Stimulated activated CD4-positive, alpha-beta T cell treated with anti-CD3 and anti-CD28 coated beads, Interleukin-1b, Interleukin-23, amount 100 ng/mL, for 24 hours (primary cell): Measurements from ENCODE around the gene EPN3.

ENCODE experiments used
- DNase-seq, 4 experiments: peaks; one replicate each; pipeline ENCODE4 v3.0.0-alpha.2; 2020; ENCODE audit warnings: low read depth in 4 of 4, low spot score in 1 of 4

EPN3 gene

DNA sequence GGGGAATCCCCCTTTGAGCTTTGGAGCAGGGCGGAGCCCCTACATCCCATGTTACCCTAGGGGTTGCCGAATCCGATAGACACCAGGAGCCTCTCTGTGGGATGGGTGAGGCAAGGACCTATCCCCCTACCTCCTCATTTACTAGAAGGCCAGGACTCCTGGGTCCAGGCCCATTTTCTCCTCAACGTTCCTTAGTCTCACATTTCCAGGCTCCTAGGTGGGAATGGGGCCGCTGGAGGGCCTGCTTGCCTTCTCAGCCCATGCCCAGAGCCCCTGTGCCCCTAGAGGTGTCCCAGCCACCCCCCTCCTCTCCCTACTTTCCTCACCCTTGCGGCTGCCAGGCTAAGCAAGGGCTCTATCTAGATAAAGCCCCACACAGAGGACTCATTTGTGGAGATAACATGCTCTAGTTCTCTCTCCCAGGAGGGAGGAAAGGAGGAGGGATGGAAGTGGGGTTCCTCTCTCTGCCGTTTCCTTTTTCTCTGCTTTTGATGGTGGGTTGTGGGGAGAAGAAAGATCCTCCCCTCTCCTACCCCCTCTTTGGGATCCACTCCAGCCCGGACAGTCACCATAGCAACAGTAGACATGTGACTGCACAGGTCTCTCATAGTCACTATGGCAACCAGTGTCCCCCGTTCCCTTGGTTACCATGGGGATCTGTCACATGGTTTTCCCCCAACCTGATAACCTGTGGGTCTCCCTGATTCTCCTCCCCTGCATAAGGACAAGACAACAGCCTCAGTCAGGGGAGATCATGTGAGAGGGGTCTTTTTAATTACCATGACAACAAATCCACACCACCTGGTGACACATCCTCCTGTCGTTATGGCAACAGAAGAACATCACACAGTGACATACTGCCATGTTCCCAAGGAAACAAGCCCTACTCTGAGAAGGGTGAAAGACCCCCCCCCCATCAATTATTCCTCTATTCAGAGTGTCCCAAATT, 33.1 kb downstream of the EPN3 start:
- DNase-seq: no peak

GRCh38 chr17:50566886-50567285, 34.4 kb downstream of the EPN3 start:
- DNase-seq: no peak

GRCh38 chr17:50568659-50569058, 36.1 kb downstream of the EPN3 start:
- no peak for DNase-seq

DNA sequence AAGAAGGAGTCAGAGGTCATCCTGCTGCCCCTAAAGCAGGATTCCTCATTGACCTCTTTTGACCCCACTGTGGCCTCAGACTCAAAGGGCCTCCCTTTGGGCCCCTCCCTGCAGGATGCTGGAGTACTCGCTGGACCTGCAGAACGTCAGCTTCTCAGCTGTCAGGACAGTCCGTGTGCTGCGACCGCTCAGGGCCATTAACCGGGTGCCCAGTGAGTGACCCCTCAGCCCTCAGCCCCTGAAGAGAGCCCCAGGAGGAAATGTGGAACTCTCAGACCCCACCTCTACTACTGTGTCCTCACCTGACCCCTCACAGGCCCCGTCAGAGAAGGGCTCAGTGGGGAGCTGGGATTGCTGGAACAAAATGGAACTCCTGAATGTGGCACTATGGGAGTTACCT, 37.1 kb downstream of the EPN3 start:
- no peak for DNase-seq

GRCh38 chr17:50570032-50570431, 37.5 kb downstream of the EPN3 start:
- no peak for DNase-seq

- DNase-seq: no peak
Measured at GRCh38 chr17:50570528-50570927, 38.0 kb downstream of the EPN3 start.

DNA sequence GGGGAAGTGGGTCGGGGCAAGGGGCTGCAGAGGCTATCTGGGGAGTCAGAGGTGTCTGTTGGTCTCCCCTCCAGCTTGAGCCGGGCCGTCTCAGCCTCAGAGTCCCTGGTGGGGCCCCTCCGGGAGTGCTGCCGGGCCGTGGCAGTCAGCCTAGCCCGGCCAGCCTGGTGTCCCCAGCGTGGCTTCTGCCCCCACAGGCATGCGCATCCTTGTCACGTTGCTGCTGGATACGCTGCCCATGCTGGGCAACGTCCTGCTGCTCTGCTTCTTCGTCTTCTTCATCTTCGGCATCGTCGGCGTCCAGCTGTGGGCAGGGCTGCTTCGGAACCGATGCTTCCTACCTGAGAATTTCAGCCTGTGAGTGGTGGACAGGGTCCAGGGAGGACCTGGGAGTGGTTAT, 39.1 kb downstream of the EPN3 start:
- DNase-seq: no peak

DNA sequence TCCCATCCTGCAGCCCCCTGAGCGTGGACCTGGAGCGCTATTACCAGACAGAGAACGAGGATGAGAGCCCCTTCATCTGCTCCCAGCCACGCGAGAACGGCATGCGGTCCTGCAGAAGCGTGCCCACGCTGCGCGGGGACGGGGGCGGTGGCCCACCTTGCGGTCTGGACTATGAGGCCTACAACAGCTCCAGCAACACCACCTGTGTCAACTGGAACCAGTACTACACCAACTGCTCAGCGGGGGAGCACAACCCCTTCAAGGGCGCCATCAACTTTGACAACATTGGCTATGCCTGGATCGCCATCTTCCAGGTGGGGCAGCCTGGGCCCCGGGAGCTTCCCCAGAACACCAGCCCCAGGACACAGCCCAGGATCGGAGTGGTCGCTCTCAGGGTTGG, 40.0 kb downstream of the EPN3 start:
- DNase-seq: no peak

DNA sequence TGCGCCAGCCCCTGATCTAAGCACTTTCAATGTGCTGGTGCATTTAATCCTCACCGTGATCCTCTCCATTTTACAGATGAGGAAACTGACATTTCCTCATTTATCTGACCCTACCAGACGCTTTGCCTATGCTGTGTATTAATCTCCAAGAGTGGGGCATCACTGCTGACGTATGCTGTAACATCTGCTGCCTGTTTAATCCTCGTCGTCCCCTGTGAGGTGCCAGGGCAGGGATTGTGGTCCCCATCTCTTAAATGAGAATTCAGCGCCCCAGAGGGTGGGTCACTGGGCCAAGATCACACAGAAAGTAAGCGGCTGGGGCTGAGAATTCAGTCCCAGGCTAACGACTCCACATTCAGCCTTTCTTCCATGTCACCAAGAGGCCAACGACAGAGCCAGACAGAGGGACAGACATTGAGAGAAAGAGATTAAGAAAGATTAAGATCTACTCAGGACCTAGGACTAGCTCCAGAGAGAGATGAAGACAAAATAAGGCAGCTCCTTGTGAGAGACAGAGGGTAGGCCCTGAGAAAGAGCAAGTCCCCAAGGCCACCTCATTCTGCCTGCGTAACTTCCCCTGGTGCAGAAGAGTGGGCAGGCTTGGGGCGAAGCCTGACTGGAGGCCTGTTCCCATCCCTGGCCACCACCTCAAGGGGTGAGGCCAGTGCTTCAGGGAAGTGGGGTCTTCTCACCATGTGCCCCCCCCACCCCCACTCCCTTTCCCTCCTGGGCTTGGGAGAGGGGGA, 41.5 kb downstream of the EPN3 start:
- DNase-seq: no peak

DNA sequence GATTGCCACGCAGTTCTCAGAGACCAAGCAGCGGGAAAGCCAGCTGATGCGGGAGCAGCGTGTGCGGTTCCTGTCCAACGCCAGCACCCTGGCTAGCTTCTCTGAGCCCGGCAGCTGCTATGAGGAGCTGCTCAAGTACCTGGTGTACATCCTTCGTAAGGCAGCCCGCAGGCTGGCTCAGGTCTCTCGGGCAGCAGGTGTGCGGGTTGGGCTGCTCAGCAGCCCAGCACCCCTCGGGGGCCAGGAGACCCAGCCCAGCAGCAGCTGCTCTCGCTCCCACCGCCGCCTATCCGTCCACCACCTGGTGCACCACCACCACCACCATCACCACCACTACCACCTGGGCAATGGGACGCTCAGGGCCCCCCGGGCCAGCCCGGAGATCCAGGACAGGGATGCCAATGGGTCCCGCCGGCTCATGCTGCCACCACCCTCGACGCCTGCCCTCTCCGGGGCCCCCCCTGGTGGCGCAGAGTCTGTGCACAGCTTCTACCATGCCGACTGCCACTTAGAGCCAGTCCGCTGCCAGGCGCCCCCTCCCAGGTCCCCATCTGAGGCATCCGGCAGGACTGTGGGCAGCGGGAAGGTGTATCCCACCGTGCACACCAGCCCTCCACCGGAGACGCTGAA, 43.2 kb downstream of the EPN3 start:
- DNase-seq: no peak

GRCh38 chr17:50576864-50577263, 44.3 kb downstream of the EPN3 start:
- no peak for DNase-seq

GRCh38 chr17:50577451-50577954, 45.0 kb downstream of the EPN3 start:
- DNase-seq: no peak

- no peak for DNase-seq
Measured at GRCh38 chr17:50578173-50578572, 45.6 kb downstream of the EPN3 start.

GRCh38 chr17:50579399-50579798, 46.9 kb downstream of the EPN3 start:
- DNase-seq: no peak

DNA sequence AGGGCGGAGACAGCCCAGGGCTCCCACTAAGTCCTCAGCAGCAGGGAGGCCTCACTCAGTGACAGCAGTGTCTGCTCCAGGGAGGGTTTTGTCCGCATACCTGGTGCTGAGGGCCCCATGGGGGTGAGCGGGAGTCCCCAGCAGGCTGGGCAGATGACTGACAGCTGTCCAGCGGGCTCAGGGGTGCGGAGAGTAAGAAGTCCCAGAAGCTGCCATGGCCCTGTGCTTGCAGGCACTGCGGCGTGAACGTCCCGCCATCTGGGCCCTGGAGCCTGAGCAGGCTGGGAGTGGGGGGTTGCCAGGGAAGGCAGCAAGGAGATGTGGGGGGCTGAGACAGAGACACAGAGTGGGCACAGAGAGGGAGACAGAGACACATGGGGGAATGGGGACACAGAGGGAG, 48.1 kb downstream of the EPN3 start:
- no peak for DNase-seq

GRCh38 chr17:50581316-50581715, 48.8 kb downstream of the EPN3 start:
- no peak for DNase-seq

GRCh38 chr17:50582741-50583140, 50.2 kb downstream of the EPN3 start:
- DNase-seq: no peak

- DNase-seq: no peak
Measured at GRCh38 chr17:50583641-50584040, 51.1 kb downstream of the EPN3 start.

DNA sequence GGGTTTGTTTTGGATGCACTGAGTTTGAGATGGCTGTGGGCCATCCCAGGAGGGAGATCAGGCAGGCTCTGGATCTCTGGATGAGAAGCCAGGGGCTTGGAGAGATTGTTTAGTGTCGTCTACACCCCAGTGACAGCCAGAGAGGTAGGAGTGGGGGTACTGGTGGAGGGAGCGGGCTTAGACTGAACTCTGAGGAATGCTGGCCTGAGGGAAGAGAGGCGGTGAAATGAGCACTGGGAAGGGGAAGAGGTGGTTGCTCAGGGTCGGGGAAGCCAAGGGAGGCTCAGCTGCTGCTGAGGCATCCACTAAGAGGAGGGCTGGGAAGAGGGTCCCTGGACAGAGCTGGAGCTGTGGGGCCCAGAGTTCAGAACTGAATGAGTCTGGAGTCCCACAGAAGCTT, 51.6 kb downstream of the EPN3 start:
- DNase-seq: no peak

DNA sequence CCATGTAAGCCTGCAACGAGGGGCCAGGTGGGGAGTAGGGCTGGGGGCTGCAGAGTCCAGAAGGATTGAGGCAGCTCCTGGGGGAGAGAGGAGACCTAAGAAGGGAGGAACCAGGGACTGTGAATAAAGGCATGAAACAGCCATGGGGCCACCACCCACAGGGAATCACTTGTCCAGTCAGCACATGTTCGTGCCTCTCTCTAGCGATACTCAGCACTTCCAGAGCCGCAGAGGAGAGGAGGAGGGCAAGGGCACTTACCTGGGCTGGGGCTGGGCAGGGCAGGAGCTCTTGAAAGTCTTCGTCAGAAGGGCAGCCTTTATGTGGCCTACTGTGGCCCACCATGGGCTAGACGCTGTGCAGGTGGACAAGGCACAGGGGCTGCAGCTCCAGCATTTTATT, 52.2 kb downstream of the EPN3 start:
- no peak for DNase-seq

DNA sequence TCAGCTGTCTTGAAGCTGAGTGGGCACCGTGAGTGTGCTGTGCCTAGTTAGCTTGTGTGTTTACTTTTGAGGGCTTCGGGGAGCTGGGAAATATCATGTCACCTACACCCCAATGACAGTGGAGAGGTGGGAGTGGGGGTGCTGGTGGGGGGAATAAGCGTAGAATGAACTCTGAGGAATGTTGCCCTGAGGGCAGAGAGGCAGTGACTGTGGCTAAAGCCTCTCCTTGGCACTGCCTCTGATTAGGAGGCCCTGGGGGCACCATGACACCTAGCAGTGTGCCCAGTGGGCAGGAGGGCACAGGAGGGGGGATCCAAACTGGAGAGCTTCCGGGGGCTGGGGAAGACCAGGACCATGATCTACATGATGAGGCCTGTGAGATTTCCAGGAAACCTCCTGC, 52.8 kb downstream of the EPN3 start:
- DNase-seq: no peak

DNA sequence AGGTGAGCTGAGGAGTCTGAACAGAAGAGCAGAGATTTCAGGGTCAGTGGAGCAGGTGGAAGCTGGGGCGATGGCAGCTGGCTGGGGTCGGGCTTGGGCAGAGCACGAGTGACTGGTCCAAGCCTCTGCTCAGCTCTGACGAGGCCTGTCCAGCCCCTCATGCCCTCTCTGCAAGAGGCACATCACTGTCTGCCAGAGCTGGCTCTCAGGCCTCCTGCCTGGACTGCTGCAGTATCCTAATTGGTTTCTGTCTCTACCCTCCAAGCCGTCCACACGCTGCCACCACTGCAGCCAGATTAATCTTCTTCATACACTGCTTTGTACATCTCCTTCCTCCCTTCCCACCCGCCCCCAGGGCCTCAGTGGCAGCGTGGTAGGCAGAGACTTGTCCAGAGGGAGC, 53.4 kb downstream of the EPN3 start:
- no peak for DNase-seq
